HG03342 (cell line): ENCODE data around the gene MRPS10.
"Not testable (repeated sequence)": the region's sequence is repeated elsewhere in the genome, so short reads cannot be mapped to it uniquely, and the experiment has no call there.

Experiments used
- ATAC-seq: cut with Tn5 transposase; IDR thresholded peaks from one replicate; pipeline ENCODE4 v1.9.1; 2021; ENCODE audit warnings: mild to moderate bottlenecking, moderate library complexity; ENCODE audit not compliant: unreplicated experiment

The MRPS10 gene

GRCh38 chr6:42211726-42212125 is 5.9 kb downstream of the MRPS10 start:
- ATAC-seq, result no peak

GRCh38 chr6:42210551-42210950 is 7.1 kb downstream of the MRPS10 start:
- ATAC-seq, result no peak

- not testable (repeated sequence) for ATAC-seq
These were observed 10.1 kb downstream of the MRPS10 start for GRCh38 chr6:42207559-42207958.

- ATAC-seq, result no peak
These were observed 12.8 kb downstream of the MRPS10 start for GRCh38 chr6:42204768-42205282.

- no peak for ATAC-seq
These were observed 14.5 kb downstream of the MRPS10 start for GRCh38 chr6:42203183-42203582.

- not testable (repeated sequence) for ATAC-seq
These were observed 15.3 kb downstream of the MRPS10 start for GRCh38 chr6:42202131-42202915.

GRCh38 chr6:42201382-42201781 is 16.3 kb downstream of the MRPS10 start:
- no peak for ATAC-seq

- ATAC-seq, result no peak
These were observed 17.6 kb downstream of the MRPS10 start for GRCh38 chr6:42200035-42200434.

GRCh38 chr6:42199106-42199981 is 18.3 kb downstream of the MRPS10 start:
- no peak for ATAC-seq

GRCh38 chr6:42197555-42198362 is 19.9 kb downstream of the MRPS10 start:
- ATAC-seq, result no peak

- ATAC-seq, result no peak
These were observed 22.2 kb downstream of the MRPS10 start for GRCh38 chr6:42195415-42195814.

- ATAC-seq, result no peak
These were observed 23.6 kb downstream of the MRPS10 start for GRCh38 chr6:42194056-42194455.

- ATAC-seq, result no peak
These were observed 24.2 kb downstream of the MRPS10 start for GRCh38 chr6:42193491-42193894.

- ATAC-seq, result not testable (repeated sequence)
These were observed 25.3 kb downstream of the MRPS10 start for GRCh38 chr6:42192385-42192784.

- ATAC-seq, result no peak
These were observed 27.0 kb downstream of the MRPS10 start for GRCh38 chr6:42190554-42191183.

- no peak for ATAC-seq
These were observed 29.3 kb downstream of the MRPS10 start for GRCh38 chr6:42188406-42188805.

GRCh38 chr6:42185597-42185996 is 32.1 kb downstream of the MRPS10 start:
- no peak for ATAC-seq

- ATAC-seq, result no peak
These were observed 33.2 kb downstream of the MRPS10 start for GRCh38 chr6:42184475-42184874.

GRCh38 chr6:42182101-42182500 is 35.6 kb downstream of the MRPS10 start:
- ATAC-seq, result no peak

- no peak for ATAC-seq
These were observed 37.7 kb downstream of the MRPS10 start for GRCh38 chr6:42179945-42180313.
